Ramos (cell line): Measurements from ENCODE around the gene SPACA5B.
"Not testable (repeated sequence)": the region's sequence is repeated elsewhere in the genome, so short reads cannot be mapped to it uniquely, and the experiment has no call there.

Experiments
- in situ Hi-C: fragments of 300-500 bp; cut with MboI; formaldehyde crosslinking; loops from one replicate; pipeline ENCODE4 v1.14.3; 2022; ENCODE audit warnings: low sequenced_read_pairs; ENCODE audit not compliant: unreplicated experiment

The SPACA5B gene

GRCh38 chrX:48130326-48130725, at the start of gene SPACA5B:
Gene SPACA5B (plus strand): TSS chrX:48130626. CDS start chrX:48130688, 62 bp downstream.
- in situ Hi-C loops, result not testable (repeated sequence)

DNA sequence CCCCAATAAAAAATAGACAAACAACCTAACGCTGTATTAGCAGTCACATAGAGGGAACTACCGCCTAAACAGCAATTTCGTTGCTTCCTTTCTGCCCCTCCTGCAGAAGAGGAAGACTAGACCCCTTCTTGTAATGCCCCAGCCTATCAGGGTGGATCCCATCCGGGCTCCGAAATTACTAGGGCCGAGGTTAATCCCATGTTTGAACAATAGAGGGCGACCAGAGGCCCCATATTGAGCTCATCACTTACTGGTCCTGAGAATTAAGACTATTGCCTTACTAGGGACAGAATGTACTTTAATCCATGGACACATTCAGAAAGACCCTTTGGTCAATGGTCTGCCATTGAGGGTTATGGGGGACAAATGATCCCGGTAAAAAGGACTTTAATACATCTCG, 47.2 kb upstream of the SPACA5B start:
- in situ Hi-C loops, result loop anchor here (25.0 kb wide), 1 partner anchor 429 kb away; the partner anchor contains the start of genes EBP and PORCN

- in situ Hi-C loops, result loop anchor here (25.0 kb wide), 1 partner anchor 429 kb away; the partner anchor contains the start of genes EBP and PORCN
Measured at GRCh38 chrX:48083706-48084105, 46.7 kb upstream of the SPACA5B start.

GRCh38 chrX:48086082-48086481, 44.3 kb upstream of the SPACA5B start:
- in situ Hi-C loops, result loop anchor here (25.0 kb wide), 1 partner anchor 426 kb away; the partner anchor contains the start of genes EBP and PORCN

- in situ Hi-C loops, result loop anchor here (25.0 kb wide), 1 partner anchor 422 kb away; the partner anchor contains the start of genes EBP and PORCN
Measured at GRCh38 chrX:48090123-48090522, 40.3 kb upstream of the SPACA5B start.

DNA sequence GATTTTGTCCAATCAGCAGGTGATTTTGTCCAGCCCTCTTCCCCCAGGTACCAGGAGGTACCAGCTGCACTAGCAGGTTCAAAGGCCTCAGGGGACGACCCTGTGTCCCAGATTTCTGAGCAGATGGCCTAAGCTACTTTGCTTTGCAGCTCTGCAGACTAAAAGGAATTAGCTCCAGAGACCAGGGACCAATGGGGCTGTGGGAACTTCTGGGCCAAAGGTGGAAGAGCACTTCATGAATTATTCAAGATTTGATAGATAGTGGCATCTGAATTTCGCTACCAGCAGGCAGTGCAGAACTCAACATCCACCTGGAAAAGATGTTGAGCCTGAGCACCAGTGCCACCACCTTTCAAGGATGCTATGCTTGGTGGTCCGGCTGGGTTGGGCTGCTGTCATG, 37.9 kb upstream of the SPACA5B start:
- in situ Hi-C loops, result loop anchor here (25.0 kb wide), 1 partner anchor 420 kb away; the partner anchor contains the start of genes EBP and PORCN

- in situ Hi-C loops, result no loop called here
Measured at GRCh38 chrX:48101443-48101842, 29.0 kb upstream of the SPACA5B start.

DNA sequence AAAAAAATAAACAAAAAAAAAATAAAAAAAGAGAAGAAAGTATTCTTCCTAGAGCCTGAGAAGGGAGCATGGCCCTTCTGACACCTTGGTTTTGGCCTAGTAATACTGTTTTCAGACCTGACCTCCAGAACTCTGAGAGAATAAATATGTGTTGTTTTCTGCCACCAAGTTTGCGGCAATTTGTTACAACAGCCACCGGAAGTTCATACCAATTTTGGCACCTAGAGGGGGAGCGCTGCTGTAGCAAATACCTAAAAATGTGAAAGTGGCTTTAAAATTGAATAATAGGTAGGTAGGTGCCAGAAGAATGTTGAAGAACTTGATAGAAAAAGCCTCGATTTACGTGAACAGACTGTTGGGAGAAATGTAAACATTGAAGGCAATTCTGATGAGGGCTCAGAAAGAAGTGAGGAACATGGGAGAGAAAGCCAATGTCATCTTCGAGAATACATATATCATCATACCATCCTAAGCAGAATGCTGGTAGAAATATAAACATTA, 27.5 kb upstream of the SPACA5B start:
- in situ Hi-C loops, result no loop called here

DNA sequence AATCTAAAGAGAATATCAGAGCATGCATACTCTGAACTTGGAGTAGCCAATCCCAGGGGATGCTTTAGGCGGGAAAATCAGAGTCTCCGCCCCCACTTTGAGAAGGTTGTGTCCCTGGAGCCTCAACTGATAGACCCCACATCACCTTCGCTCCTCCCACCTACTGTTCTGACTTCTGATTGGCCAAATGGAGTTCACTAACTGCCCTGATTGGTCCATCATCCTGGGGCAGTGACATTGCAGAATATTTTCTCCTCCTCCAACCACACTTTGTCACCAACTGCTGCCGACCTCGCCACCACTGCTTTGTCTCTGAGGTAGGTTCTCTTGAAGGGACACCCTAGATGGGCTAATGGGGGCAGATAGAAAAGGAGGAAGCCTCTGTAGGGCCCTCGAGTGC, 22.7 kb upstream of the SPACA5B start:
- in situ Hi-C loops, result no loop called here

- in situ Hi-C loops, result not testable (repeated sequence)
Measured at GRCh38 chrX:48125286-48125685, 5.1 kb upstream of the SPACA5B start.

GRCh38 chrX:48132308-48132844, 1.9 kb downstream of the SPACA5B start:
- in situ Hi-C loops, result not testable (repeated sequence)

DNA sequence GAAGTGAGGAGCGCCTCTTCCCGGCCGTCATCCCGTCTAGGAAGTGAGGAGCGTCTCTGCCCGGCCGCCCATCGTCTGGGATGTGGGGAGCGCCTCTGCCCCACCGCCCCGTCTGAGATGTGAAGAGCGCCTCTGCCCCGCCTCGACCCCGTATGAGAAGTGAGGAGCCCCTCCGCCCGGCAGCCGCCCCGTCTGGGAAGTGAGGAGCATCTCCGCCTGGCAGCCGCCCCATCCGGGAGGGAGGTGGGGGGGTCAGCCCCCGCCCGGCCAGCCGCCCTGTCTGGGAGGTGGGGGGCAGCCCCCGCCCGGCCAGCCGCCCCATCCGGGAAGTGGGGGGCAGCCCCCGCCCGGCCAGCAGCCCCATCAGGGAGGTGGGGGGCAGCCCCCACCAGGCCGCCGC, 8.7 kb downstream of the SPACA5B start:
- in situ Hi-C loops, result not testable (repeated sequence)

GRCh38 chrX:48141810-48142508, 11.5 kb downstream of the SPACA5B start:
- in situ Hi-C loops, result not testable (repeated sequence)

DNA sequence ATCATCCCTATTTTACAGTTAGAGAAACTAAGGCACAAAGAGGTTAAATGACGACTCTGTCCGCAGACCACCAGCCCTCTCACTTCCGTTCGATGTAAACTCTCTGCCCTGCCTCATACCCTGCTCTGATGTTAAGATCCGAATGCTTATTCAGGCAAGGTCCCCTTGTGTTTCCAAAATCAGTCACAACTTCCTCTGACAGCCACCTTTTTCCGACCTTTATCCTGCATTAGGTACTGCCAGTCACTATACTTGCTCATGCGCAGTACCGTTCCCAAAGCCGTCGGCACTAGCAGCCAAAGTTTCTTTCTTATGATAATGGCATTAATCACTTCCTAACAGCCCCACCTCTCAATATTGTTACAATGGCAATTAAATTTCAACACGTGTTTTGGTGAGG, 12.3 kb downstream of the SPACA5B start:
- in situ Hi-C loops, result not testable (repeated sequence)

- in situ Hi-C loops, result no loop called here
Measured at GRCh38 chrX:48153769-48154168, 23.3 kb downstream of the SPACA5B start.

- in situ Hi-C loops, result no loop called here
Measured at GRCh38 chrX:48154796-48155195, 24.4 kb downstream of the SPACA5B start.

GRCh38 chrX:48156014-48156413, 25.6 kb downstream of the SPACA5B start:
- in situ Hi-C loops, result no loop called here

- in situ Hi-C loops, result no loop called here
Measured at GRCh38 chrX:48165241-48165640, 34.8 kb downstream of the SPACA5B start.

DNA sequence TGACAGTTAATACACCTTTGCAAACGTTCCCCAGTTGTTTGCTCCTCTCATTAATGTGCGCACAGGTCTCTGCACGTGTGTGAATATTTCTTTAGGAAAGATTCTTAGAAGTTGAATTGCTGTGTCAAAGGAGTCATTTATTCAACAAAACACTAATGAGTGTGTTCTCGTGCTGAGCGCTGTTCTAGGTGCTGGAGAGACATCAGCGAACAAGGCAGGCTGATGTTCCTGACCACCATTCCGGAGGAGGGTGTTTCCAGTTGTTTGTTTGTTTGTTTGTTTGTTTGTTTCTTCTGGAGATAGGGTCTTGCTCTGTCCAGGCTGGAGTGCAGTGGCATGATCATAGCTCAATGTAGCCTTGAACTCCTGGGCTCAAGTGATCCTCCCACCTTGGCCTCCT, 35.9 kb downstream of the SPACA5B start:
- in situ Hi-C loops, result not testable (repeated sequence)

DNA sequence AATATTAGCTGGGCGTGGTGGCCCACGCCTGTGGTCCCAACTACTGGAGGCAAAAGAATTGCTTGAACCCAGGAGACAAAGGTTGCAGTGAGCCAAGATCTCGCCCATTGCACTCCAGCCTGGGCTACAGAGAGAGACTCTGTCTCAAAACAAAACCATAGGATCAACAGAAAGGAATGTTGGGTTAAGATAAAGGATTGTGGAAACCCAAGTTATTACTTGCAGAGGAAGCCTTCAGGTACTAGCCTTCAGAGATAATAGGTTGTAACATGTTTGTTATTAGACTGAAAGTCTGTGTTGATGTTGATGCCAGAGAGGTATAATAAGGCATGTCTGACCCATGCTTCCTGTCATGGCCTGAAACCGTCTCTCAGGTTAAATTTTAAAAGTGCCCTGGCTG, 49.3 kb downstream of the SPACA5B start:
- in situ Hi-C loops, result no loop called here

DNA sequence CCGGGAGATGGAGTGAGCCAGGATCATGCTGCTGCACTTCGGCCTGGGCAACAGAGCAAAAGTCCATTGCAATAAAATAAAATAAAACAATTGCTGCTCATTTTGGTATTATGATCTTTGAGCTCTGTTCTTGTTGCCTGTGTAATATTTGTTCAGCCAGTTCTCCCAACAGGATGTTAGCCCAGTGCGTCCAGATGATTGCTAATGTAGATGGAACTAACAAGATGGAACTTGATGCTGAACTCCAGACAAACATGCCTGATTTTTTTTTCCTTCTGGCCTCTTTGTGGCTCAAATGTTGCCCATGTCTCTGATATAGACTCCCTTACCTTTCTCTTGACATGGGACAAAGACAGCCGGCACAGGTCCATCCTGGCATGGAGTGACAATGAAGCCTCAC, 50.4 kb downstream of the SPACA5B start:
- in situ Hi-C loops, result no loop called here
